Neural cell (in vitro differentiated cells): ENCODE measurements around the gene TCF20.

Source experiments
- EP300 ChIP-seq: fragments of 450-650 bp; conservative IDR thresholded peaks from 2 replicates; pipeline ENCODE4 v1.6.1; 2014; ENCODE audit warnings: antibody characterized with exemption, mild to moderate bottlenecking, moderate library complexity; ENCODE audit not compliant: poor library complexity, severe bottlenecking
- EZH2 ChIP-seq: fragments of 200-600, 300-800 bp; shearing (Covaris generic), sonication (generic); IDR thresholded peaks from 2 replicates; pipeline ENCODE4 v1.6.1; 2014; ENCODE audit warnings: antibody characterized with exemption, low read length, borderline replicate concordance, mild to moderate bottlenecking; ENCODE audit not compliant: insufficient read depth, poor library complexity, severe bottlenecking
- MXI1 ChIP-seq: fragments of 450-650 bp; conservative IDR thresholded peaks from 2 replicates; pipeline ENCODE4 v1.6.1; 2014; ENCODE audit warnings: antibody characterized with exemption, mild to moderate bottlenecking; ENCODE audit not compliant: poor library complexity, severe bottlenecking
- POLR2AphosphoS5 ChIP-seq: IDR thresholded peaks from 2 replicates; pipeline ENCODE4 v1.6.1; 2012
- RAD21 ChIP-seq: fragments of 450-650 bp; conservative IDR thresholded peaks from 2 replicates; pipeline ENCODE4 v1.6.1; 2014; ENCODE audit warnings: antibody characterized with exemption, mild to moderate bottlenecking, moderate library complexity
- SMC3 ChIP-seq: fragments of 450-650 bp; conservative IDR thresholded peaks from 2 replicates; pipeline ENCODE4 v1.6.1; 2014; ENCODE audit warnings: antibody characterized with exemption, mild to moderate bottlenecking, moderate library complexity; ENCODE audit not compliant: poor library complexity
- TAF1 ChIP-seq: IDR thresholded peaks from 2 replicates; pipeline ENCODE4 v1.6.1; 2012; ENCODE audit warnings: low read depth
- TF ChIP-seq, protein P1 (sequence below): fragments of 450-650 bp; IDR thresholded peaks from 2 replicates; pipeline ENCODE4 v1.5.1; 2014; ENCODE audit warnings: antibody characterized with exemption, mild to moderate bottlenecking, moderate library complexity; ENCODE audit not compliant: poor library complexity, severe bottlenecking
- TF ChIP-seq, protein P2 (sequence below): IDR thresholded peaks from 2 replicates; pipeline ENCODE4 v1.6.1; 2012; ENCODE audit warnings: borderline replicate concordance

DNA sequence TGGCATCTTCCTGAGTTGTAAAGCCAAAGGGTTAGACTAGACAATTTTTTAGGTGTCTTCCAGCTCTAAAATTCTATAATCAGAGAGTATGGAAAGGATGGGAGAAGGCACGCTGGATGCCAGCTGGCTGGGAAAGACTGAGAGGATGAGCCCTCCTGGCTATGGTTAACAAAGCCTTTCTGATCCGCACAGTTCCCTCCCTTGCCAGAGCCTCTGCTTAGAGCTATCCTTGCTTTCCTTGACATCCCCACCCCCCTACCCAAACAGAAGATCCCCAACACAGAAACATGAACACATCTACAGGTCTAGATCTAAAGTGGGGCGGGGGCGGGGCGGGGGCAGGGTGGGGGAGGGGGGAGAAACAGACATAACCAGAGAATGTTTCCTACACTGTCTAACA, 6.5 kb downstream of the TCF20 start:
- TF ChIP-seq POLR2AphosphoS5 (no peak), EZH2 (no peak), SMC3 (no peak), RAD21 (no peak), EP300 (no peak), TAF1 (no peak), MXI1 (no peak)
- TF ChIP-seq, protein P1, sequence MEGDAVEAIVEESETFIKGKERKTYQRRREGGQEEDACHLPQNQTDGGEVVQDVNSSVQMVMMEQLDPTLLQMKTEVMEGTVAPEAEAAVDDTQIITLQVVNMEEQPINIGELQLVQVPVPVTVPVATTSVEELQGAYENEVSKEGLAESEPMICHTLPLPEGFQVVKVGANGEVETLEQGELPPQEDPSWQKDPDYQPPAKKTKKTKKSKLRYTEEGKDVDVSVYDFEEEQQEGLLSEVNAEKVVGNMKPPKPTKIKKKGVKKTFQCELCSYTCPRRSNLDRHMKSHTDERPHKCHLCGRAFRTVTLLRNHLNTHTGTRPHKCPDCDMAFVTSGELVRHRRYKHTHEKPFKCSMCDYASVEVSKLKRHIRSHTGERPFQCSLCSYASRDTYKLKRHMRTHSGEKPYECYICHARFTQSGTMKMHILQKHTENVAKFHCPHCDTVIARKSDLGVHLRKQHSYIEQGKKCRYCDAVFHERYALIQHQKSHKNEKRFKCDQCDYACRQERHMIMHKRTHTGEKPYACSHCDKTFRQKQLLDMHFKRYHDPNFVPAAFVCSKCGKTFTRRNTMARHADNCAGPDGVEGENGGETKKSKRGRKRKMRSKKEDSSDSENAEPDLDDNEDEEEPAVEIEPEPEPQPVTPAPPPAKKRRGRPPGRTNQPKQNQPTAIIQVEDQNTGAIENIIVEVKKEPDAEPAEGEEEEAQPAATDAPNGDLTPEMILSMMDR = no peak
- TF ChIP-seq, protein P2, sequence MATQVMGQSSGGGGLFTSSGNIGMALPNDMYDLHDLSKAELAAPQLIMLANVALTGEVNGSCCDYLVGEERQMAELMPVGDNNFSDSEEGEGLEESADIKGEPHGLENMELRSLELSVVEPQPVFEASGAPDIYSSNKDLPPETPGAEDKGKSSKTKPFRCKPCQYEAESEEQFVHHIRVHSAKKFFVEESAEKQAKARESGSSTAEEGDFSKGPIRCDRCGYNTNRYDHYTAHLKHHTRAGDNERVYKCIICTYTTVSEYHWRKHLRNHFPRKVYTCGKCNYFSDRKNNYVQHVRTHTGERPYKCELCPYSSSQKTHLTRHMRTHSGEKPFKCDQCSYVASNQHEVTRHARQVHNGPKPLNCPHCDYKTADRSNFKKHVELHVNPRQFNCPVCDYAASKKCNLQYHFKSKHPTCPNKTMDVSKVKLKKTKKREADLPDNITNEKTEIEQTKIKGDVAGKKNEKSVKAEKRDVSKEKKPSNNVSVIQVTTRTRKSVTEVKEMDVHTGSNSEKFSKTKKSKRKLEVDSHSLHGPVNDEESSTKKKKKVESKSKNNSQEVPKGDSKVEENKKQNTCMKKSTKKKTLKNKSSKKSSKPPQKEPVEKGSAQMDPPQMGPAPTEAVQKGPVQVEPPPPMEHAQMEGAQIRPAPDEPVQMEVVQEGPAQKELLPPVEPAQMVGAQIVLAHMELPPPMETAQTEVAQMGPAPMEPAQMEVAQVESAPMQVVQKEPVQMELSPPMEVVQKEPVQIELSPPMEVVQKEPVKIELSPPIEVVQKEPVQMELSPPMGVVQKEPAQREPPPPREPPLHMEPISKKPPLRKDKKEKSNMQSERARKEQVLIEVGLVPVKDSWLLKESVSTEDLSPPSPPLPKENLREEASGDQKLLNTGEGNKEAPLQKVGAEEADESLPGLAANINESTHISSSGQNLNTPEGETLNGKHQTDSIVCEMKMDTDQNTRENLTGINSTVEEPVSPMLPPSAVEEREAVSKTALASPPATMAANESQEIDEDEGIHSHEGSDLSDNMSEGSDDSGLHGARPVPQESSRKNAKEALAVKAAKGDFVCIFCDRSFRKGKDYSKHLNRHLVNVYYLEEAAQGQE = no peak
